Fibroblast of pulmonary artery (primary cell): Measurements from ENCODE around the gene OR6M1.

ENCODE experiments used
- DNase-seq: peaks from one replicate; pipeline ENCODE4 v3.0.0-alpha.2; 2010; ENCODE audit warnings: low read depth
- H3K4me3 ChIP-seq: replicated peaks from 2 replicates; pipeline ENCODE4 v1.5.1; 2011; ENCODE audit warnings: low read depth, mild to moderate bottlenecking, control low read depth, low read length, moderate library complexity
- TF ChIP-seq, protein P1 (sequence below): IDR thresholded peaks from 2 replicates; pipeline ENCODE4 v1.5.1; 2011; ENCODE audit warnings: mild to moderate bottlenecking, control low read depth, low read length, inconsistent platforms; ENCODE audit errors: missing control alignments

The OR6M1 gene

GRCh38 chr11:123806249-123806648 lies at the start of gene OR6M1:
TSS of gene OR6M1 (minus strand) at chr11:123806349. CDS start at chr11:123806349, 0 bp downstream.
- DNase-seq, result no peak
- TF ChIP-seq, protein P1, sequence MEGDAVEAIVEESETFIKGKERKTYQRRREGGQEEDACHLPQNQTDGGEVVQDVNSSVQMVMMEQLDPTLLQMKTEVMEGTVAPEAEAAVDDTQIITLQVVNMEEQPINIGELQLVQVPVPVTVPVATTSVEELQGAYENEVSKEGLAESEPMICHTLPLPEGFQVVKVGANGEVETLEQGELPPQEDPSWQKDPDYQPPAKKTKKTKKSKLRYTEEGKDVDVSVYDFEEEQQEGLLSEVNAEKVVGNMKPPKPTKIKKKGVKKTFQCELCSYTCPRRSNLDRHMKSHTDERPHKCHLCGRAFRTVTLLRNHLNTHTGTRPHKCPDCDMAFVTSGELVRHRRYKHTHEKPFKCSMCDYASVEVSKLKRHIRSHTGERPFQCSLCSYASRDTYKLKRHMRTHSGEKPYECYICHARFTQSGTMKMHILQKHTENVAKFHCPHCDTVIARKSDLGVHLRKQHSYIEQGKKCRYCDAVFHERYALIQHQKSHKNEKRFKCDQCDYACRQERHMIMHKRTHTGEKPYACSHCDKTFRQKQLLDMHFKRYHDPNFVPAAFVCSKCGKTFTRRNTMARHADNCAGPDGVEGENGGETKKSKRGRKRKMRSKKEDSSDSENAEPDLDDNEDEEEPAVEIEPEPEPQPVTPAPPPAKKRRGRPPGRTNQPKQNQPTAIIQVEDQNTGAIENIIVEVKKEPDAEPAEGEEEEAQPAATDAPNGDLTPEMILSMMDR, result no peak
- H3K4me3 ChIP-seq, result no peak within 1 kb of the TSS

DNA sequence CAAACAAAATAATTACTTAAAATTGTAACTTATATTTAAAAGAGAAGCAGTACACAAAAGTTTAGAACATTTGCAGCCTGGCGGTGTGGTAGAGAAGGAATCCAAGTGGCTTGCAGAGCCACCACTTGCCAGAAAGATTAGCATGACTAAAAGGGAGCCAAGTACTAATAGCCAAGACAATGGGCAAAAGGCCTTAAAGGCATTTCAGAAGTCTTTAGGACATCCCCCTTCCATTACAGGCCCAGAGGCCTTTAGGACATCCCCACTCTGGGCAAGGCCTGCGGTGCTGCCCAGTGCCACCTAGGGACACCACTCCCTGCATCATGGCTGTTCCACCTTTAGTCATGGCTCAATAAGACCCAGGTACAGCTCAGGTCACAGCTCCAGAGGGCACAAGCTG lies 46.9 kb upstream of the OR6M1 start:
- H3K4me3 ChIP-seq, result no peak overlapping the region
- TF ChIP-seq, protein P1, result no peak
- no peak for DNase-seq

GRCh38 chr11:123852321-123852720 lies 46.2 kb upstream of the OR6M1 start:
- no peak overlapping the region for H3K4me3 ChIP-seq
- no peak for DNase-seq
- TF ChIP-seq, protein P1, result no peak

DNA sequence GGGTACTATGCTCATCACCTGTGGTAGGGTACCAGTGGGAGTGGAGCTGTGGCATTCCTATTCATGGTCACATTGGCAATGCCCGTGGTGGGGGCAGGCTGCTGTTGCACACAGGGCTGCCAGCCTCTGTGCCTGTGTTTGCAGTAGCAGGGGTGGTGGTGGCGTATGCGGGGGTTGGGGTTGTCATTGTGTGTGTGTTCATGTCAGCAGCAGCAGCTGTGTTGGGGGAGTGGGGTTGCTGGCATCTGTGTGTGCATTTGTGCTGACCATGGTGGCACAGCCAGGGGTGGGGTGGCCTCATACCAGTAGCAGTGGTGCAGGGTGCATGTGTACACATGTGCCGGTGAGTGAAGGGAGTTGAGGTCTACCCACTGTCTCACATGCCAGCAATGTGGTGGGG lies 45.0 kb upstream of the OR6M1 start:
- TF ChIP-seq, protein P1, result no peak
- no peak overlapping the region for H3K4me3 ChIP-seq
- no peak for DNase-seq

DNA sequence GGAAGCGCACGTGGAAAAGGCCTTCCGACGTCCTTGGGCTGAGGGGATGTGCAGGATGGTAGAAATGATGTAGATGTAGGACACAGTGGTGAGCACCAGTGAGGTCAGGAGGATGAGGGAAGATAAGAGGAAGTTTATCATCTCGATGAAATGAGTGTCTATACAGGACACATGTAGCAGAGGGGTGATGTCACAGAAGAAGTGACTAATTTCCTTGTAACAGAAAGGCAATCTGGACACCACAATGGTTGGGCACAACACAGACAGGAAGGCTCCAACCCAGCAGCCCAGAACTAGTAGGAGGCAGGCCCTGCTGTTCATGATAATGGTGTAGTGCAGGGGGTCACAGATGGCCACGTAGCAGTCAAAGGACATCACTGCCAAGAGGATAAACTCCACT lies 35.0 kb upstream of the OR6M1 start:
- no peak overlapping the region for H3K4me3 ChIP-seq
- DNase-seq, result peak; percentile 55
- TF ChIP-seq, protein P1, result no peak

GRCh38 chr11:123839131-123839530 lies 33.0 kb upstream of the OR6M1 start:
- TF ChIP-seq, protein P1, result no peak
- no peak for DNase-seq

GRCh38 chr11:123838659-123839058 lies 32.5 kb upstream of the OR6M1 start:
- H3K4me3 ChIP-seq, result no peak overlapping the region
- TF ChIP-seq, protein P1, result no peak
- DNase-seq, result no peak

More at GRCh38 chr11:123839131-123839530, 33.0 kb upstream of the OR6M1 start:
- H3K4me3 ChIP-seq, result no peak overlapping the region
